ENCODE data around the gene C5AR1.
"Not testable (repeated sequence)": the region's sequence is repeated elsewhere in the genome, so short reads cannot be mapped to it uniquely, and the experiment has no call there.

The C5AR1 gene

DNA sequence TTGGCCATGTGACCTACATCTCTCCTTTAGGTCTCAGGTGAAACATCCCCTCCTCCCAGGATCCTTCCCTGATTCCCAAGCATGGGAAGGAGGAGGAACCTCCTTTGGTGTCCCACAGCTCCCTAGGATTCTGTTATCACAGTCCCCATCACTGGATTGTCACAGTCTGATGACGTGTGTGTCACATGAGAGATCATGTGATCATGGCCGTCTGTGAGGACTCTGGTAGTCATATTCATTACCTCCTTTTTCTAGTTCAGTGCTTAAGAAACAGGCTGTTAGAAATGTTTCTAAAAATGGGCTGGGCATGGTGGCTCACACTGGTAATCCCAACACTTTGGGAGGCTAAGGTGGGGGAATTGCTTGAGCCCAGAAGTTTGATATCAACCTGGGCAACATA is 42.4 kb downstream of the C5AR1 start:
- no peak for DNase-seq (ENCODE audit: low read depth)
- H3K4me1 ChIP-seq (ENCODE audit: control insufficient read depth, insufficient read depth, low read length) = peaks cover 9% of the 10 kb centered on the region
- no peaks in the 10 kb centered on the region for H3K9me3 ChIP-seq (ENCODE audit: control insufficient read depth, low read length)
- peaks cover 41% of the 10 kb centered on the region for H3K36me3 ChIP-seq (ENCODE audit: control insufficient read depth, insufficient read depth, low read length, severe bottlenecking)
- H3K4me3 ChIP-seq (ENCODE audit: low read length) = no peak overlapping the region
- no peaks in the 10 kb centered on the region for H3K27me3 ChIP-seq (replicated peaks; ENCODE audit: control insufficient read depth, insufficient read depth, low read length)
- H3K9ac ChIP-seq (ENCODE audit: low read length) = no peak overlapping the region

DNA sequence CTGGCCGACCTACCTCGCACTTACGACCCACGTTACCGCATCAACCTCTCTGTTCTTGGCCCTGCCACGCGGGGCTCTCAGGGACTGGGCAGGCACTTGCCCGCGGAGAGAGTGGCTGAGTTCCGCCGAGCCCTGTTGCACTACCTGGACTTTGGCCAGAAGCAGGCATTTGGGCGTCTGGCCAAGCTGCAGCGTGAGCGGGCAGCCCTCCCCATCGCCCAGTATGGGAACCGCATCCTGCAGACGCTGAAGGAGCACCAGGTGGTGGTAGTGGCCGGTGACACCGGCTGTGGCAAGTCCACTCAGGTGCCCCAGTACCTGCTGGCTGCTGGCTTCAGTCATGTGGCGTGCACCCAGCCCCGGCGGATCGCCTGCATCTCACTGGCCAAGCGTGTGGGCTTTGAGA is 43.6 kb downstream of the C5AR1 start:
- Histone ChIP-seq H3K36me3 (ENCODE audit: control insufficient read depth, insufficient read depth, low read length, severe bottlenecking) (peaks cover 53% of the 10 kb centered on the region), H3K9ac (ENCODE audit: low read length) (no peak overlapping the region), H3K27me3 (replicated peaks; ENCODE audit: control insufficient read depth, insufficient read depth, low read length) (no peaks in the 10 kb centered on the region), H3K4me1 (ENCODE audit: control insufficient read depth, insufficient read depth, low read length) (peaks cover 9% of the 10 kb centered on the region), H3K4me3 (ENCODE audit: low read length) (no peak overlapping the region), H3K9me3 (ENCODE audit: control insufficient read depth, low read length) (no peaks in the 10 kb centered on the region)
- DNase-seq (ENCODE audit: low read depth) = no peak

DNA sequence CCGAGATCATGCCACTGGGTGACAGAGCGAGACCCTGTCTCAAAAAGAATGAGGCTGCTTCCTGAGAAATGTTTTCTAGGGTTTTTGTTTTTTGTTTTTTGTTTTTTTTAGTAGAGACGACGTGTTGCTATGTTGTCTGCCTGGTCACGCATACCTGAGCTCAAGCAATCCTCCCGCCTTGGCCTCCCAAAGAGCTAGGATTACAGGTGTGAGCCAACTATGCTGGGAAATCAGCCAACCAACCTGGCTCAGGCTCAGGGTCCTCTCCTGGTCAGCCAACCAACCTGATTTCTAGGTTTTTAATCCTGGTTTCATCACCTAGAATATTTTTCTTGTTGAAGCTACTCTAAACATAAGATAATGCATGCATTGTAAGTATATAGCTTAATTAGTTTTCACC is 47.2 kb downstream of the C5AR1 start:
- Histone ChIP-seq H3K27me3 (replicated peaks; ENCODE audit: control insufficient read depth, insufficient read depth, low read length) (no peaks in the 10 kb centered on the region), H3K36me3 (ENCODE audit: control insufficient read depth, insufficient read depth, low read length, severe bottlenecking) (peaks cover 81% of the 10 kb centered on the region), H3K9ac (ENCODE audit: low read length) (no peak overlapping the region), H3K4me3 (ENCODE audit: low read length) (no peak overlapping the region), H3K9me3 (ENCODE audit: control insufficient read depth, low read length) (no peaks in the 10 kb centered on the region), H3K4me1 (ENCODE audit: control insufficient read depth, insufficient read depth, low read length) (no peaks in the 10 kb centered on the region)
- no peak for DNase-seq (ENCODE audit: low read depth)

- DNase-seq (ENCODE audit: low read depth) = no peak
- no peak overlapping the region for H3K9ac ChIP-seq (ENCODE audit: low read length)
- no peaks in the 10 kb centered on the region for H3K4me1 ChIP-seq (ENCODE audit: control insufficient read depth, insufficient read depth, low read length)
- H3K9me3 ChIP-seq (ENCODE audit: control insufficient read depth, low read length) = no peaks in the 10 kb centered on the region
- H3K27me3 ChIP-seq (replicated peaks; ENCODE audit: control insufficient read depth, insufficient read depth, low read length) = no peaks in the 10 kb centered on the region
- no peak overlapping the region for H3K4me3 ChIP-seq (ENCODE audit: low read length)
- peaks cover 85% of the 10 kb centered on the region for H3K36me3 ChIP-seq (ENCODE audit: control insufficient read depth, insufficient read depth, low read length, severe bottlenecking)
Measured at GRCh38 chr19:47357788-47358680, 48.4 kb downstream of the C5AR1 start.

DNA sequence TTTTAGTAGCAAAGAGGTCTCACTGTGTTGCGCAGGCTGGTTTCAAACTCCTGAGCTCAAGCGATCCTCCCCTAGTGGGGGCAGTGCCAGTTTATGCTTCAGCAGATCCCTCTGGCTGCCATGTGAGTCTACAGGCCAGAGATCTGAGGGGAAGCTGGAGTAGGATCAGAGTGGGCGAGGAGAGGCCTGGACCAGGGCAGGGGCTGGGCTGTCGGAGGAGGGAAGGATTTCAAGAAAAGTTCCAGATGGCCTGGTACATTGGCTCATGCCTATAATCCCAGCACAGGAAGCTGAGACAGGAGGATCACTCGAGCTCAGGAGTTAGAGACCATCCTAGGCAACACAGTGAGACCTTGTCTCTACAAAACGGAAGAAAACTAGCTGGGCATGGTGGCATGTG is 49.3 kb downstream of the C5AR1 start:
- Histone ChIP-seq H3K4me3 (ENCODE audit: low read length) (no peak overlapping the region), H3K36me3 (ENCODE audit: control insufficient read depth, insufficient read depth, low read length, severe bottlenecking) (peaks cover 85% of the 10 kb centered on the region)
- DNase-seq (ENCODE audit: low read depth) = no peak

DNA sequence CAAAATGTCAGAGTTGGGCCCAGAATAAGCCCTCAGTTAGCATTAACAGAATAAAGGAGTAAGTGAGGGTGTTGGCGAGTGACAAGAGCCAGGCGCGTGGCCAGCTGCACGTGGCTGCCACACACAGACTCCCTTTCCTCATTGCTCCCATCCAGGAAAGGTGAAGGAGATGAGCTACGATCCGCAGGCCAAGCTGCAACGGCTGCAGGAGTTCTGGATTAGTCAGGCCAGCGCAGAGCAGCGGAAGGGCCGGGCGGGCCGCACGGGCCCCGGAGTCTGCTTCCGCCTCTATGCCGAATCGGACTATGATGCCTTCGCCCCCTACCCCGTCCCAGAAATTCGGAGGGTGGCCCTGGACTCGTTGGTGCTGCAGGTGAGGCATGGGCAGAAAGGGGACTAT is 52.7 kb downstream of the C5AR1 start:
- H3K4me1 ChIP-seq (ENCODE audit: control insufficient read depth, insufficient read depth, low read length) = peaks cover 6% of the 10 kb centered on the region
- H3K9ac ChIP-seq (ENCODE audit: low read length) = no peak overlapping the region
- H3K36me3 ChIP-seq (ENCODE audit: control insufficient read depth, insufficient read depth, low read length, severe bottlenecking) = peaks cover 75% of the 10 kb centered on the region
- H3K27me3 ChIP-seq (replicated peaks; ENCODE audit: control insufficient read depth, insufficient read depth, low read length) = no peaks in the 10 kb centered on the region
- no peaks in the 10 kb centered on the region for H3K9me3 ChIP-seq (ENCODE audit: control insufficient read depth, low read length)
- no peak for DNase-seq (ENCODE audit: low read depth)
- H3K4me3 ChIP-seq (ENCODE audit: low read length) = no peak overlapping the region

More for the DNA sequence above, 49.3 kb downstream of the C5AR1 start:
- Histone ChIP-seq H3K9ac (ENCODE audit: low read length) (no peak overlapping the region), H3K27me3 (replicated peaks; ENCODE audit: control insufficient read depth, insufficient read depth, low read length) (no peaks in the 10 kb centered on the region), H3K9me3 (ENCODE audit: control insufficient read depth, low read length) (no peaks in the 10 kb centered on the region), H3K4me1 (ENCODE audit: control insufficient read depth, insufficient read depth, low read length) (peaks cover 3% of the 10 kb centered on the region)

GRCh38 chr19:47363758-47364531 is 54.3 kb downstream of the C5AR1 start:
- no peak overlapping the region for H3K4me3 ChIP-seq (ENCODE audit: low read length)
- peak; percentile 54 for DNase-seq (ENCODE audit: low read depth)
- H3K9me3 ChIP-seq (ENCODE audit: control insufficient read depth, low read length) = no peaks in the 10 kb centered on the region
- H3K9ac ChIP-seq (ENCODE audit: low read length) = no peak overlapping the region
- H3K36me3 ChIP-seq (ENCODE audit: control insufficient read depth, insufficient read depth, low read length, severe bottlenecking) = peaks cover 64% of the 10 kb centered on the region
- no peaks in the 10 kb centered on the region for H3K27me3 ChIP-seq (replicated peaks; ENCODE audit: control insufficient read depth, insufficient read depth, low read length)
- H3K4me1 ChIP-seq (ENCODE audit: control insufficient read depth, insufficient read depth, low read length) = peaks cover 6% of the 10 kb centered on the region

GRCh38 chr19:47365455-47365854 is 55.8 kb downstream of the C5AR1 start:
- not testable (repeated sequence) for H3K4me3 ChIP-seq (ENCODE audit: low read length); H3K9ac ChIP-seq (ENCODE audit: low read length); H3K9me3 ChIP-seq (ENCODE audit: control insufficient read depth, low read length); H3K27me3 ChIP-seq (replicated peaks; ENCODE audit: control insufficient read depth, insufficient read depth, low read length); DNase-seq (ENCODE audit: low read depth)
- H3K4me1 ChIP-seq (ENCODE audit: control insufficient read depth, insufficient read depth, low read length) = peaks cover 14% of the 10 kb centered on the region
- H3K36me3 ChIP-seq (ENCODE audit: control insufficient read depth, insufficient read depth, low read length, severe bottlenecking) = peaks cover 56% of the 10 kb centered on the region

GRCh38 chr19:47370045-47370611 is 60.5 kb downstream of the C5AR1 start:
- DNase-seq (ENCODE audit: low read depth) = peak; percentile 85
- Histone ChIP-seq H3K9ac (ENCODE audit: low read length) (peak overlapping the region; percentile 56), H3K9me3 (ENCODE audit: control insufficient read depth, low read length) (no peaks in the 10 kb centered on the region), H3K36me3 (ENCODE audit: control insufficient read depth, insufficient read depth, low read length, severe bottlenecking) (peaks cover 53% of the 10 kb centered on the region), H3K27me3 (replicated peaks; ENCODE audit: control insufficient read depth, insufficient read depth, low read length) (no peaks in the 10 kb centered on the region), H3K4me1 (ENCODE audit: control insufficient read depth, insufficient read depth, low read length) (peaks cover 13% of the 10 kb centered on the region), H3K4me3 (ENCODE audit: low read length) (peak overlapping the region; percentile 20)

DNA sequence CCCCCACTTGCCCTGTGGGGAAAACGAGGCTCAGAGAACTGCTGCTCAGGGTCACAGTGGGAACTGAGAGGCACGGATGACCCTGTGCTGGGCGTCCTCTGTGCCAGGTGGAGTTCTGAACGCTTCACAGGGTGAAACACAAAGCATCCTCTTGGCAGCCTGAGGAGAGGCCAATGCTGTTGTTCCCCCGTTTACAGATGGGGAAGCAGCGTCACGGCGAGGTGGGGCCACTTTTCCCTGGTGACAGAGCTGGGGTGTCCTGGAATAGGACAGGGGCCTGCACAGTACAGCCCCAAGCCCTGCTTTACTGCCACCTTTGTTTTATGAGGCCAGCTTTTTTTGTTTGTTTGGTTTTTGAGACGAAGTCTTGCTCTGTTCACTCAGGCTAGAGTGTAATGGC is 61.6 kb downstream of the C5AR1 start:
- H3K9me3 ChIP-seq (ENCODE audit: control insufficient read depth, low read length) = no peaks in the 10 kb centered on the region
- H3K4me3 ChIP-seq (ENCODE audit: low read length) = no peak overlapping the region
- DNase-seq (ENCODE audit: low read depth) = no peak
- peaks cover 13% of the 10 kb centered on the region for H3K4me1 ChIP-seq (ENCODE audit: control insufficient read depth, insufficient read depth, low read length)
- H3K36me3 ChIP-seq (ENCODE audit: control insufficient read depth, insufficient read depth, low read length, severe bottlenecking) = peaks cover 64% of the 10 kb centered on the region
- H3K27me3 ChIP-seq (replicated peaks; ENCODE audit: control insufficient read depth, insufficient read depth, low read length) = no peaks in the 10 kb centered on the region
- peak overlapping the region; percentile 56 for H3K9ac ChIP-seq (ENCODE audit: low read length)

All from adipocyte (in vitro differentiated cells).